HG03354 (cell line): Measurements from ENCODE around the gene CAMSAP3.
"Not testable (repeated sequence)": the region's sequence is repeated elsewhere in the genome, so short reads cannot be mapped to it uniquely, and the experiment has no call there.

Experiments
- ATAC-seq: cut with Tn5 transposase; IDR thresholded peaks from one replicate; pipeline ENCODE4 v1.9.1; 2021; ENCODE audit warnings: mild to moderate bottlenecking; ENCODE audit not compliant: unreplicated experiment, poor library complexity, severe bottlenecking

CAMSAP3 gene

GRCh38 chr19:7565332-7565731 is 30.3 kb upstream of the CAMSAP3 start:
- no peak for ATAC-seq

- no peak for ATAC-seq
Measured at GRCh38 chr19:7570761-7571160, 24.9 kb upstream of the CAMSAP3 start.

- no peak for ATAC-seq
Measured at GRCh38 chr19:7575434-7576040, 20.1 kb upstream of the CAMSAP3 start.

GRCh38 chr19:7577422-7577821 is 18.2 kb upstream of the CAMSAP3 start:
- ATAC-seq = not testable (repeated sequence)

- no peak for ATAC-seq
Measured at GRCh38 chr19:7578127-7578526, 17.5 kb upstream of the CAMSAP3 start.

GRCh38 chr19:7579182-7579581 is 16.5 kb upstream of the CAMSAP3 start:
- ATAC-seq = no peak

GRCh38 chr19:7582446-7582845 is 13.2 kb upstream of the CAMSAP3 start:
- no peak for ATAC-seq

GRCh38 chr19:7589822-7590221 is 5.8 kb upstream of the CAMSAP3 start:
- no peak for ATAC-seq

GRCh38 chr19:7590256-7590655 is 5.4 kb upstream of the CAMSAP3 start:
- no peak for ATAC-seq

- ATAC-seq = peak; percentile 28
Measured at GRCh38 chr19:7596211-7596937, 711 bp downstream of the CAMSAP3 start.

- ATAC-seq = no peak
Measured at GRCh38 chr19:7597689-7598088, 2.0 kb downstream of the CAMSAP3 start.

GRCh38 chr19:7598180-7598579 is 2.5 kb downstream of the CAMSAP3 start:
- no peak for ATAC-seq

- ATAC-seq = no peak
Measured at GRCh38 chr19:7600721-7601120, 5.1 kb downstream of the CAMSAP3 start.

- ATAC-seq = no peak
Measured at GRCh38 chr19:7602240-7602934, 6.7 kb downstream of the CAMSAP3 start.

- no peak for ATAC-seq
Measured at GRCh38 chr19:7602935-7603497, 7.4 kb downstream of the CAMSAP3 start.

- no peak for ATAC-seq
Measured at GRCh38 chr19:7603919-7604318, 8.3 kb downstream of the CAMSAP3 start.

- ATAC-seq = no peak
Measured at GRCh38 chr19:7605490-7606222, 10.0 kb downstream of the CAMSAP3 start.

- no peak for ATAC-seq
Measured at GRCh38 chr19:7606289-7606688, 10.6 kb downstream of the CAMSAP3 start.

GRCh38 chr19:7607212-7607873 is 11.7 kb downstream of the CAMSAP3 start:
- ATAC-seq = no peak
